ENCODE results near the gene PFN3. TPM values are rescaled to one million over a fixed set of nuclear protein-coding genes. Genes with fewer than 3 reads are reported as not detected.

The PFN3 gene
- total and polyA plus RNA-seq, 11 donors, result not detected

DNA sequence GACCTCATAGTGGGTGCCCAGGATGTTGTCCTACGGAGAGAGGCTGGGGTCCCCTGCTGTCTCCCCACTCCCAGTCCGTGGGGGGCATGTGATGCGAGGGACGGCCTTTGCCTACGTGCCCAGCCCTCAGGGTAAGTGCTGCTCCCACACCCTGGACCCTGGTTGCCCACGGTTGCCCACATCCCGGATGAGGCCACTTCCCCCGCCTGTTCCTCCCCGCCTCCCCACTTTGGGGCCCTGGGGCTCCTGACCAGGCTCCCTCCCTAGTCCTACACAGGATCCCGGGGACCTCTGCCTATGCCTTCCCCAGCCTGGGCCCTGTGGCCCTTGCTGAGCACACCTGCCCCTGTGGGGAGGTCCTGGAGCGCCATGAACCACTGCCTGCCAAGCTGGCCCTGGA lies 14.7 kb downstream of the PFN3 start:
- Histone ChIP-seq H3K27ac (no peak overlapping the region), H3K9me3 (no peaks in the 10 kb centered on the region), H3K4me1 (peaks cover 0 to 22% (median 0%) of the 10 kb centered on the region in 12 donors), H3K4me3 (no peak overlapping the region), H3K36me3 (no peaks in the 10 kb centered on the region), H3K27me3 (peaks cover 0 to 41% (median 0%) of the 10 kb centered on the region in 9 donors)
- ATAC-seq, result no peak
- WGBS, 4 donors, result 65 to 93% (median 71%) methylated on average over 3 to 11 of the region's 11 CpGs
- TF ChIP-seq, protein P1, sequence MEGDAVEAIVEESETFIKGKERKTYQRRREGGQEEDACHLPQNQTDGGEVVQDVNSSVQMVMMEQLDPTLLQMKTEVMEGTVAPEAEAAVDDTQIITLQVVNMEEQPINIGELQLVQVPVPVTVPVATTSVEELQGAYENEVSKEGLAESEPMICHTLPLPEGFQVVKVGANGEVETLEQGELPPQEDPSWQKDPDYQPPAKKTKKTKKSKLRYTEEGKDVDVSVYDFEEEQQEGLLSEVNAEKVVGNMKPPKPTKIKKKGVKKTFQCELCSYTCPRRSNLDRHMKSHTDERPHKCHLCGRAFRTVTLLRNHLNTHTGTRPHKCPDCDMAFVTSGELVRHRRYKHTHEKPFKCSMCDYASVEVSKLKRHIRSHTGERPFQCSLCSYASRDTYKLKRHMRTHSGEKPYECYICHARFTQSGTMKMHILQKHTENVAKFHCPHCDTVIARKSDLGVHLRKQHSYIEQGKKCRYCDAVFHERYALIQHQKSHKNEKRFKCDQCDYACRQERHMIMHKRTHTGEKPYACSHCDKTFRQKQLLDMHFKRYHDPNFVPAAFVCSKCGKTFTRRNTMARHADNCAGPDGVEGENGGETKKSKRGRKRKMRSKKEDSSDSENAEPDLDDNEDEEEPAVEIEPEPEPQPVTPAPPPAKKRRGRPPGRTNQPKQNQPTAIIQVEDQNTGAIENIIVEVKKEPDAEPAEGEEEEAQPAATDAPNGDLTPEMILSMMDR (IDR thresholded peaks at IDR 0.05), result no peak
- TF ChIP-seq POLR2A (IDR thresholded peaks at IDR 0.05), result no peak
- DNase-seq, result no peak
- intact Hi-C loops (cut with DNase I), result loop anchor here in 2 of 10 donors (10.0 kb wide), 2 partner anchors 71 to 271 kb away; partner anchors contain the start of gene MXD3 (in 1 of the 2)

DNA sequence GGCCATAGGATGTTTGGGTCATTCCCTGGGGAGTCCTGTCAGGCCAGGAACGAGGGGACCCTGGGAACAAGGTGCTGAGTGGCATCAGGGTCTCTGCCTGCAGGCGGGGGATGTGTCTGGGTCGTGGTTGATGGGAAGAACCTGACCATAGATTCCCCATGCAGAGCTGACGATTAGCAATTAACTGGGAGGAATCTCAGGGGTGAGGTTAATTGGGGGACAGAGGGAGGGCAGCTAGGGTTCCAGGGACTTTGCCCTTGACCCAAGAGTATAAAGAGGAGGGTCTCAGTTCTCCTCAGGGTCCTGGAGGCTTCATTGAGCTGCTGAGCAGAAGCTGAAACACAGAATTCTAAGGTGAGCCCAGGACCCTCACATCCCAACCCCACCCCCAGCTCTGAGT lies 16.3 kb downstream of the PFN3 start, which contains the start of gene SLC34A1:
Gene SLC34A1 (plus strand): TSS at position 301 of the 400 bp plus-strand sequence. CDS start 1,308 bp downstream, outside the sequence.
- ATAC-seq (no peak), DNase-seq (no peak)
- peaks cover 0 to 6% (median 0%) of the 10 kb centered on the region in 12 donors for H3K4me1 ChIP-seq
- no peaks in the 10 kb centered on the region for H3K9me3 ChIP-seq
- H3K27me3 ChIP-seq, result peaks cover 0 to 32% (median 0%) of the 10 kb centered on the region in 9 donors
- H3K36me3 ChIP-seq, result no peaks in the 10 kb centered on the region
- H3K4me3 ChIP-seq, result no peak within 1 kb of the TSS
- 57 to 76% (median 68%) methylated on average over 4 of the region's 4 CpGs for WGBS, 4 donors
- intact Hi-C loops (cut with DNase I), result loop anchor here in 2 of 10 donors (5.0 to 10.0 kb wide), 3 partner anchors 67 to 269 kb away; partner anchors contain the start of gene MXD3 (in 1 of the 2)
- H3K27ac ChIP-seq, result no peak within 1 kb of the TSS
- no peak for TF ChIP-seq POLR2A (IDR thresholded peaks at IDR 0.05)
- TF ChIP-seq, protein P1 (IDR thresholded peaks at IDR 0.05), result no peak

DNA sequence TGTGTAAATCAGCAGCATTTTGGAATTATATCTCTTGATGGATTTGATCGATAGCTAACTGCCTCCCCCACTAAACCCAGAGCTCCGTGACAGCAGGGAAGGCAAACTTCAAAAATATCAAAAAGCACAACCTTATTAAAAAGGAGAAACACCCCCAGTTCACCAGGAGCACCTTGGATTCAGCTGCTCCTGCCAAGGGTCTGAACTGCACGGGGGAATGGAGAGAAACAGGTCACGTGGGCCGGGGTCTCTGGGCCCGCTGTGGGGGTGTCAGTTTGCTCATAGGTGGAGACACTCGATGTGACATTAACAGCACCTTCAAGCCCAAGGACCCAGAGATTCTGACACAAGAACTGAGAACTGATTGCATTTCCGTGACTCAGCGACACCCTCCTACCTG lies 17.3 kb downstream of the PFN3 start:
- Histone ChIP-seq H3K36me3 (no peaks in the 10 kb centered on the region), H3K27ac (no peak overlapping the region), H3K27me3 (peaks cover 0 to 27% (median 0%) of the 10 kb centered on the region in 9 donors), H3K4me3 (no peak overlapping the region), H3K4me1 (no peaks in the 10 kb centered on the region), H3K9me3 (no peaks in the 10 kb centered on the region)
- intact Hi-C loops (cut with DNase I), result loop anchor here in 2 of 10 donors (5.0 to 10.0 kb wide), 3 partner anchors 66 to 268 kb away; partner anchors contain the start of gene MXD3 (in 1 of the 2)
- WGBS, 4 donors, result 85 to 91% (median 86%) methylated on average over 9 of the region's 9 CpGs
- DNase-seq (no peak), ATAC-seq (no peak)
- TF ChIP-seq, protein P1 (IDR thresholded peaks at IDR 0.05), result no peak
- no peak for TF ChIP-seq POLR2A (IDR thresholded peaks at IDR 0.05)

DNA sequence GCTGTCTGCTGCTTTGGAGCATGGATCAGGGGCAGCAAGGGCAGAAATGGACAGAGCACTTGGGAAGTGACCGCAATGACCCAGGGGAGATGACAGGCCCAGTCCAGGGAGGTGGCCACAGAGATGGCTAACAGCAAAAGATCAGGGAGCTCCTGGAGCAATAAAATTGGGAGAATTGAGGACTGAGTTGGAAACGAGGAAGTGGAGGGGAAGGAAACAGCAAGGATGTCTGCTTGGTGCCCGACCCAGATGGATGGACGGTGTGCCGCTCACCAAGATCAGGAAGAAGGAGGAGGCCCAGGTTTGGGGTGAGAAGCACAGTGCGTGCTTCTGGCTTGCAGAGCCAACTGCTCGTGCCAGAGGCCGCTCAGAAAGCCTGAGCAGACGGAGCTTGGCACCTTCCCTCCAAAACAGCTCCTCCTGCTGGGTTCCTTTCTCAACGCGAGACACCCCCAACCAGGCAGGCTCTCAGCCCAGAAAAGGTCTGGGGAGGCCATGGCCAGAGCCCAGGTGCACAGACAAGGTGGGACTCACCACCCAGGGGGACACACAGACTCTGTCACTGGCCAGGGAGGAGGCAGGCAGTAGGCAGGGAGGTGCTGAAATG lies 17.9 kb downstream of the PFN3 start:
- WGBS, 4 donors, result 25 to 36% (median 28%) methylated on average over 11 of the region's 11 CpGs
- Histone ChIP-seq H3K36me3 (no peaks in the 10 kb centered on the region), H3K9me3 (no peaks in the 10 kb centered on the region), H3K27me3 (peaks cover 0 to 23% (median 0%) of the 10 kb centered on the region in 9 donors), H3K4me1 (no peaks in the 10 kb centered on the region), H3K27ac (no peak overlapping the region), H3K4me3 (no peak overlapping the region)
- intact Hi-C loops (cut with DNase I), result loop anchor here in 2 of 10 donors (5.0 to 10.0 kb wide), 3 partner anchors 65 to 268 kb away; partner anchors contain the start of gene MXD3 (in 1 of the 2)
- TF ChIP-seq POLR2A (IDR thresholded peaks at IDR 0.05), result no peak
- TF ChIP-seq, protein P1 (IDR thresholded peaks at IDR 0.05), result peak in 9 of 12 donors; percentile 9 to 41 (median 25)
- DNase-seq, result no peak
- ATAC-seq, result peak in 3 of 4 donors; percentile 49 to 68 (median 67)
